Measurements from ENCODE around the gene CDH13. TPM values are rescaled to one million over a fixed set of nuclear protein-coding genes. Genes with fewer than 3 reads are reported as not detected.
A peak's percentile ranks its signal among the peaks of the same experiment; 100 is the strongest.

Gene CDH13
- total and polyA plus RNA-seq, 2 experiments from 2014 or later, result 2.9 to 4.8 TPM

DNA sequence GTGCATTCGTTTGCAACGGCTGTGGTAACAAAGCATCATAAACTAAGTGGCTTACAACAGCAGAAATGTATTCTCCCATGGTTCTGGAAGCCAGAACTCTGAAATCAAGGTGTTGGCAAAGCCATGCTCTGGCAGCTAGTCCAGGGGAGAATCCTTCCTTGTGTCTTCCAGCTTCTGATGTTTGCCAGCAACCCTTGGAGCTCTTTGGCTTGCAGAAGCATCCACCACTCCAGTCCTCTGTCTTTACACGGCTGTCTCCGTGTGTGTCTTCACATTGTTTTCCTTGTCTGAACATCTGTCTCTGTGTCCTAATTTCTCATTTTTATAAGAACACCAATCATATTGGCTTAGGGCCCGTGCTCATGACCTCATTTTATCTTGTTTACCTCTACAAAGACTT lies 915.7 kb downstream of the CDH13 start:
- DNase-seq (ENCODE audit: low read depth in 1 of 2, low spot score in 1 of 2), result no peak
- H3K36me3 ChIP-seq, result no peaks in the 10 kb centered on the region
- TF ChIP-seq, protein P1, sequence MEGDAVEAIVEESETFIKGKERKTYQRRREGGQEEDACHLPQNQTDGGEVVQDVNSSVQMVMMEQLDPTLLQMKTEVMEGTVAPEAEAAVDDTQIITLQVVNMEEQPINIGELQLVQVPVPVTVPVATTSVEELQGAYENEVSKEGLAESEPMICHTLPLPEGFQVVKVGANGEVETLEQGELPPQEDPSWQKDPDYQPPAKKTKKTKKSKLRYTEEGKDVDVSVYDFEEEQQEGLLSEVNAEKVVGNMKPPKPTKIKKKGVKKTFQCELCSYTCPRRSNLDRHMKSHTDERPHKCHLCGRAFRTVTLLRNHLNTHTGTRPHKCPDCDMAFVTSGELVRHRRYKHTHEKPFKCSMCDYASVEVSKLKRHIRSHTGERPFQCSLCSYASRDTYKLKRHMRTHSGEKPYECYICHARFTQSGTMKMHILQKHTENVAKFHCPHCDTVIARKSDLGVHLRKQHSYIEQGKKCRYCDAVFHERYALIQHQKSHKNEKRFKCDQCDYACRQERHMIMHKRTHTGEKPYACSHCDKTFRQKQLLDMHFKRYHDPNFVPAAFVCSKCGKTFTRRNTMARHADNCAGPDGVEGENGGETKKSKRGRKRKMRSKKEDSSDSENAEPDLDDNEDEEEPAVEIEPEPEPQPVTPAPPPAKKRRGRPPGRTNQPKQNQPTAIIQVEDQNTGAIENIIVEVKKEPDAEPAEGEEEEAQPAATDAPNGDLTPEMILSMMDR (IDR thresholded peaks at IDR 0.05; ENCODE audit: low read depth, low read length), result no peak
- H3K27ac ChIP-seq, result no peak overlapping the region
- no peaks in the 10 kb centered on the region for H3K4me1 ChIP-seq (ENCODE audit: low read depth)
- no peak overlapping the region for H3K4me3 ChIP-seq
- no peaks in the 10 kb centered on the region for H3K27me3 ChIP-seq
- H3K9me3 ChIP-seq (ENCODE audit: low read depth), result no peaks in the 10 kb centered on the region

DNA sequence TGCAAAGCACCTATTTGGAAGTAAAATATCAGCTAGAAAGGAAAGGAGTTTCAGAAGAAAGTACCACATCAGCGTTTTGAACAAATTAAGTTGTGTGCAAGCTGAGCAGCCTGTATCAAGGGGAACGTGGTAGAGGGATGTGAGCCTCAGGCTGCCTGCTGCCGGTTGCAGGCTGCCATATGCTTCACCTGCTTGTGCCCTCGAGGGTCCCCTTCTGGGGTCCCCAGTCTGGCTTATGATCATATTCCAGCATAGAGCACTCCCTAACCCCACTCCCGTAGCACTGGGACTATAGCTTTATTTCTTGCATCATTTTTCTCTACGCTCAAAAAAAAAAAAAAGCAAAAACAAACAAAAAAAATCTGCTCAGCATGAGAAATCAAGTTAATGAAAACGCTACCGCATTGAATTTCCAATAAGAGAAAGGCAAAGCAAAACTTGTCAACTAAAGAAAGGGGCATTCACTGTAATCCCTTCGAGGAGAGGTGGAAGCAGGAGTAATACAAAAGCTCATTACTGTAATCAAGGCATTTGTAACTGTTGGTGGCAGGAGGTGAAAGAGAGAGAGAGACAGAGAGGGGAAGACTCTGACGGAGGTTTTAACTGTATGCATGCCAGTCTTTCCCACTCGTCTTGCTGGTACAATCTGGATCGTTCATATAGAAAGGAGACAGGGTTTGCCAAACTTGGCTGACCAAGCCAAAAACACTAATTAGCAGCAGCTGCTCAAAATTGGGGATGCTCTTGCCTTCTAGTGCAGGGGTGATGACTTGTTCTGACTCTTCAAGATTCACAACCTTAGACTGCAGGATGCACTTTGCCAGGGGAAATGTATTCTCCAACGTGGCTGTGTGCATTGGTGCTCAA lies 922.8 kb downstream of the CDH13 start:
- Histone ChIP-seq H3K27me3 (no peaks in the 10 kb centered on the region), H3K27ac (no peak overlapping the region), H3K4me3 (no peak overlapping the region), H3K4me1 (ENCODE audit: low read depth) (no peaks in the 10 kb centered on the region), H3K9me3 (ENCODE audit: low read depth) (no peaks in the 10 kb centered on the region), H3K36me3 (no peaks in the 10 kb centered on the region)
- TF ChIP-seq, protein P1 (IDR thresholded peaks at IDR 0.05; ENCODE audit: low read depth, low read length), result no peak
- no peak for DNase-seq (ENCODE audit: low read depth in 1 of 2, low spot score in 1 of 2)

DNA sequence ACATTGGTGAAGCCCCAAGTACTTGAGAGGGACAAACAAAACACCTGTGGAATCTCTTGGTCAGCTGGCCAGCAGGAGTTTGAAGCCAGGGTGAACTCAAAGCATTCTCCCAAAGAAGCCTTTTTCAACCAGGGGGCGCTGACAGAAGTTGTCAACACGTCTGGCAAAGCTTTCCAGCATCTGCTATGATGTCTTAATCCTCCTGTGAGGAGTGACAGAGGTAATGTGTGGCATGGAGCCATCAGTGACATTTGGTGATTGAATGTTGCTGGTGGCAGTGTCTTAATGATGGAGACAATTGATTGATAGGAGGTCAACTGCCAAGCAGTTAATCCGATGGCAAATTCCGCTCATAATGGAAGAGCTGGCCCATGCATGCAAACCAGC lies 923.4 kb downstream of the CDH13 start:
- DNase-seq (ENCODE audit: low read depth in 1 of 2, low spot score in 1 of 2), result no peak
- no peaks in the 10 kb centered on the region for H3K9me3 ChIP-seq (ENCODE audit: low read depth)

DNA sequence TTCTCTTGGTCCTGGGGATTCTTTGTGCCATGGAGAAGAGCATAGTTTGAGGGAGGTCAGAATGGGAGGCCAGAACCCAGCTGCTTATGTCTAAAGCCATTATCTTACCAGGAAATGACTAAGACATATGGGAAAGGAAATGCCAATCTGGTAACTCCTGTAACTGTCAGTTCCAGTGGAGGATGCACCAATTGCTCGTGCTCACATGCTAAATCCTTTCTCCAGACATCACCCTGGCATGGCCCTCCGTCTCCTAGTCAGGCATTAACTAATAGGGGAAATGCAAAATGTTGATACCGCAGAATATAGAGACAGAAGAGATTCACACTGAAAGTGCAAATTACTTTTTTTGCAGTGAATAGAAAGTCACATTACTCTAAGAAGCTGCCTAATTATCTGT lies 925.5 kb downstream of the CDH13 start:
- peak in 1 of 2 donors; percentile 50 for DNase-seq (ENCODE audit: low read depth in 1 of 2, low spot score in 1 of 2)
- Histone ChIP-seq H3K4me3 (no peak overlapping the region), H3K27ac (no peak overlapping the region), H3K36me3 (no peaks in the 10 kb centered on the region), H3K4me1 (ENCODE audit: low read depth) (no peaks in the 10 kb centered on the region), H3K9me3 (ENCODE audit: low read depth) (no peaks in the 10 kb centered on the region), H3K27me3 (no peaks in the 10 kb centered on the region)
- TF ChIP-seq, protein P1 (IDR thresholded peaks at IDR 0.05; ENCODE audit: low read depth, low read length), result no peak

More for the DNA sequence above, 923.4 kb downstream of the CDH13 start:
- H3K4me3 ChIP-seq, result no peak overlapping the region
- H3K36me3 ChIP-seq, result no peaks in the 10 kb centered on the region
- no peaks in the 10 kb centered on the region for H3K27me3 ChIP-seq
- no peaks in the 10 kb centered on the region for H3K4me1 ChIP-seq (ENCODE audit: low read depth)
- no peak overlapping the region for H3K27ac ChIP-seq
- TF ChIP-seq, protein P1 (IDR thresholded peaks at IDR 0.05; ENCODE audit: low read depth, low read length), result no peak

DNA sequence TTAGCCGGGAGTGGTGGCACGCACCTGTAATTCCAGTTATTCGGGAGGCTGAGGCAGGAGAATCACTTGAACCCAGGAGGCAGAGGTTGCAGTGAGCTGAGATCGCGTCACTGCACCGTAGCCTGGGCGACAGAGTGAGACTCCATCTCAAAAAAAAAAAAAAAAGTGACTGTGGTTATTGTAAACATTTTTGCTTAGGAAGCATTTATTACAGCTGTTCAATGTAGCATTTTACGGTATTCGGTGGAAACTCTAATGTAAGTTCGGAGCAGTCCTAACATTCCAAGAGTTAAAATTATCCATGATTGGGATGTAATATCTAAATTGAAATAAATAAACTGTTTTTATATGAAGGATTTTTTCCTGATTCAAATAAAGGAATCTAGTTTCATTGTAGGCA lies 926.2 kb downstream of the CDH13 start:
- TF ChIP-seq, protein P1 (IDR thresholded peaks at IDR 0.05; ENCODE audit: low read depth, low read length), result no peak
- H3K4me1 ChIP-seq (ENCODE audit: low read depth), result no peaks in the 10 kb centered on the region
- H3K9me3 ChIP-seq (ENCODE audit: low read depth), result no peaks in the 10 kb centered on the region
- H3K4me3 ChIP-seq, result no peak overlapping the region
- H3K27ac ChIP-seq, result no peak overlapping the region
- no peaks in the 10 kb centered on the region for H3K36me3 ChIP-seq
- no peaks in the 10 kb centered on the region for H3K27me3 ChIP-seq
- no peak for DNase-seq (ENCODE audit: low read depth in 1 of 2, low spot score in 1 of 2)

Data from cardiac muscle cell (in vitro differentiated cells and primary cell).